ENCODE measurements around the gene NID1. TPM values are rescaled to one million over a fixed set of nuclear protein-coding genes. Genes with fewer than 3 reads are reported as not detected.

NID1 gene
- polyA plus RNA-seq, 2 donors = 3.9 to 11.6 TPM

DNA sequence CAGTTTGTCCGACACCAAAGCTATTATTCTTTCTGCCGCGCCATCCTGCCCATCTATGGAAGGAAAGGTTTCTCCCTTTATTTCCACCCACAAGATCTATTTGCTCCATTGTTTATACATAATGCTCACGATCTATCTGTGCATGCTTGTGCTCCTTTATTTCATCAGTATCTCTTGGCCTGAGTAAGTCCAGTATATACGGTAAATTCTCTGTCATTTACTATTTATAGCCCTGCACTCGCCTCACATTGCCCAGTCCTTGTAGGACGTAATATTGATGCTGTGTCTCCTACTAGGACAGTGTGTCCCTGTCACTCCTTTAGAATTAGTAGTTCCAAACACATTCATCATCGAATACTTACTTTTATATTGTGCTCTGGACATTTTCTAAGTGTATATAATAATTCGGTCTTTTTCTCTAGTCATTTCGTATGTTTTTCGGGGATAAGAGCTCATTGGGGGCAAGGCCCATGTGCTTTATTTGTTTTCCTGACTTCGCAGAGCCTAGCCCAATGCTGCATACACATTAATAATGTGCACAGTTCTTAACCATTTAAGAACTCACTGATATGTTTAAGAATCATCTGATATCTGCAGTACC lies 3.1 kb upstream of the NID1 start:
- Histone ChIP-seq H3K4me3 (ENCODE audit: low read depth in 1 of 2, low read length in 2 of 2) (no peak overlapping the region), H3K27me3 (ENCODE audit: control insufficient read depth in 1 of 2, insufficient read depth in 2 of 2, low read length in 2 of 2) (peaks cover 0 to 3% of the 10 kb centered on the region in 2 donors), H3K9me3 (ENCODE audit: control insufficient read depth in 2 of 2, insufficient read depth in 1 of 2, low read depth in 1 of 2, low read length in 1 of 2) (peaks cover 0 to 2% of the 10 kb centered on the region in 2 donors), H3K4me1 (ENCODE audit: control insufficient read depth in 2 of 2, insufficient read depth in 2 of 2, low read length in 1 of 2) (peaks cover 3% of the 10 kb centered on the region in 2 donors), H3K36me3 (ENCODE audit: control insufficient read depth in 2 of 2, insufficient read depth in 2 of 2, low read length in 1 of 2) (no peaks in the 10 kb centered on the region), H3K27ac (ENCODE audit: low read depth in 2 of 2, low read length in 1 of 2) (peak overlapping the region; percentile 16 to 61)
- 57 to 58% methylated on average over 12 of the region's 12 CpGs for WGBS, 2 donors

DNA sequence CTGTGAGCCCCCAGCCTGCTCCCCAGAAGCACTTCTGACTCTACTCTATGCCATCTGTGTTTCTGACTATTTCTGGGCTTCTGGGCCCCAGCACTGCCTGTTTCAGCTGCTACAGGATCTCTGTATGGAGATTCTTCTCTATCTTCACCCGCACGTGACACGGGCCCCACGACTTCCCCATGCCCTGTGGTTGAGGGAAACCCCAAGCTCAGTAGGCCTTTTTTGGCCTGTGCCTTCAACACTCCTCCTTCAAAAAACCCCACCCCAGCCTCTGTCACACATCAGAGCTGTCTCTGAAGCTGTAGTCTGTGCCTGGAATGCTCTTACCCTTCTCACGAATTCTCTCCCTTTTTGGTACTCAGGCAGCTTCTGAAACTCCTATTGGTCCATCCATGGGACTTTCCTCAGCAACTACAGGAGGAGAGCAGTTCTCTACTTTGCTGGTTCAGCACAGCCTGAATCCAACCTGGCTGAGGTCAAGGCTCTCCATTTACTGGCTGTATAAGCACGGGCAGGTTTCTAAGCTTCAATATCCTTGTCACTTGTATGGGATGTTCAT lies 2.0 kb upstream of the NID1 start:
- Histone ChIP-seq H3K9me3 (ENCODE audit: control insufficient read depth in 2 of 2, insufficient read depth in 1 of 2, low read depth in 1 of 2, low read length in 1 of 2) (peaks cover 0 to 2% of the 10 kb centered on the region in 2 donors), H3K4me3 (ENCODE audit: low read depth in 1 of 2, low read length in 2 of 2) (no peak overlapping the region), H3K27ac (ENCODE audit: low read depth in 2 of 2, low read length in 1 of 2) (peak overlapping the region; percentile 86 to 94), H3K27me3 (ENCODE audit: control insufficient read depth in 1 of 2, insufficient read depth in 2 of 2, low read length in 2 of 2) (peaks cover 0 to 3% of the 10 kb centered on the region in 2 donors), H3K36me3 (ENCODE audit: control insufficient read depth in 2 of 2, insufficient read depth in 2 of 2, low read length in 1 of 2) (no peaks in the 10 kb centered on the region), H3K4me1 (ENCODE audit: control insufficient read depth in 2 of 2, insufficient read depth in 2 of 2, low read length in 1 of 2) (peaks cover 3% of the 10 kb centered on the region in 2 donors)
- WGBS, 2 donors = 58 to 61% methylated on average over 6 of the region's 6 CpGs

DNA sequence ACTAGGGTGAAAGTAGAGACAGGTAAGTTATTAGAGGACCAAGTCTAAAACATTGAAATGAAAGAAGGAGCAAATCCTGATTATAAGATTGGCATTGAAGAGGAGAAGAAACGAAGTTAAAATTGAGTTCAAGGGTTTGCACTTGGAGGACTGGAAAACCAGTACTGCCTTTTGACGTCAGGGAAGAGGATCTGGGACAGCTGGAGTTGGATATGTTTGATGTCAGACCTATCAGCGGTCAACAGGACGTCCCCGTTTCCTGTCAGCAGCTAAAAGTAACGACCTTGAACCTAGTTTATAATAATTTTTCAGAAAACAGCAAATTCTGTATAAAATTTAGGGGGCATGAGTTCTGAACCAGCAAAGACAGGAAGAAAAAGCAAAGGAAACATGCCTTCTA lies 1.2 kb upstream of the NID1 start:
- Histone ChIP-seq H3K9me3 (ENCODE audit: control insufficient read depth in 2 of 2, insufficient read depth in 1 of 2, low read depth in 1 of 2, low read length in 1 of 2) (peaks cover 0 to 2% of the 10 kb centered on the region in 2 donors), H3K27me3 (ENCODE audit: control insufficient read depth in 1 of 2, insufficient read depth in 2 of 2, low read length in 2 of 2) (peaks cover 0 to 3% of the 10 kb centered on the region in 2 donors), H3K4me1 (ENCODE audit: control insufficient read depth in 2 of 2, insufficient read depth in 2 of 2, low read length in 1 of 2) (peaks cover 3% of the 10 kb centered on the region in 2 donors), H3K4me3 (ENCODE audit: low read depth in 1 of 2, low read length in 2 of 2) (peak overlapping the region in 1 of 2 donors; percentile 56), H3K36me3 (ENCODE audit: control insufficient read depth in 2 of 2, insufficient read depth in 2 of 2, low read length in 1 of 2) (no peaks in the 10 kb centered on the region), H3K27ac (ENCODE audit: low read depth in 2 of 2, low read length in 1 of 2) (peak overlapping the region; percentile 59 to 94)
- WGBS, 2 donors = 62 to 63% methylated on average over 6 of the region's 6 CpGs

DNA sequence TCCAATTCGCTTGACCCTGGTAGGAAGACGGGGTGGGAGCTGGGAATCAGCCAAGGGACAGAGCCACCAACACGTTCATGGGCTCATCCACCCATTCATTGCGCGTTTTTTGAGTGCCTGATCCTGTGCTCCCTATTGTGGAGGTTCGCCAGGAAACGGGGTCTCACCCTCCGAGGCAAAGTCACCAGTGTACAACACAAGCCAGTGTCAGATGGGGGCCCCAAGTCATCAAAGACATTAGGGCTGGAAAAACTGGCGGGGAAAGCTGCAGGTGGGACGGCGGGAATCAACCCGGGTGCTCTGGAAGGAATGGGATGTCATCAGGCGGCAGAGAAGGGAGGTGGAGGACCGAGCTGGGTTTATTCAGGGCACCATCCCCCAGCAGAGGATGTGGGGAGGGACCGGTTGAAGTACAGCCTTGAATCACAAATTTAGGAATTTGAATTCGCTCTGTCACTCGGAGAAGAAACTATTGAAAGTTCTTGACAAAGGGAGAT lies 667 bp upstream of the NID1 start:
- H3K4me1 ChIP-seq (ENCODE audit: control insufficient read depth in 2 of 2, insufficient read depth in 2 of 2, low read length in 1 of 2) = peaks cover 3% of the 10 kb centered on the region in 2 donors
- no peaks in the 10 kb centered on the region for H3K36me3 ChIP-seq (ENCODE audit: control insufficient read depth in 2 of 2, insufficient read depth in 2 of 2, low read length in 1 of 2)
- peak overlapping the region; percentile 92 to 94 for H3K27ac ChIP-seq (ENCODE audit: low read depth in 2 of 2, low read length in 1 of 2)
- H3K4me3 ChIP-seq (ENCODE audit: low read depth in 1 of 2, low read length in 2 of 2) = peak overlapping the region; percentile 56 to 65
- 35 to 40% methylated on average over 17 of the region's 17 CpGs for WGBS, 2 donors
- H3K27me3 ChIP-seq (ENCODE audit: control insufficient read depth in 1 of 2, insufficient read depth in 2 of 2, low read length in 2 of 2) = peaks cover 0 to 3% of the 10 kb centered on the region in 2 donors
- peaks cover 0 to under 1% of the 10 kb centered on the region in 2 donors for H3K9me3 ChIP-seq (ENCODE audit: control insufficient read depth in 2 of 2, insufficient read depth in 1 of 2, low read depth in 1 of 2, low read length in 1 of 2)

DNA sequence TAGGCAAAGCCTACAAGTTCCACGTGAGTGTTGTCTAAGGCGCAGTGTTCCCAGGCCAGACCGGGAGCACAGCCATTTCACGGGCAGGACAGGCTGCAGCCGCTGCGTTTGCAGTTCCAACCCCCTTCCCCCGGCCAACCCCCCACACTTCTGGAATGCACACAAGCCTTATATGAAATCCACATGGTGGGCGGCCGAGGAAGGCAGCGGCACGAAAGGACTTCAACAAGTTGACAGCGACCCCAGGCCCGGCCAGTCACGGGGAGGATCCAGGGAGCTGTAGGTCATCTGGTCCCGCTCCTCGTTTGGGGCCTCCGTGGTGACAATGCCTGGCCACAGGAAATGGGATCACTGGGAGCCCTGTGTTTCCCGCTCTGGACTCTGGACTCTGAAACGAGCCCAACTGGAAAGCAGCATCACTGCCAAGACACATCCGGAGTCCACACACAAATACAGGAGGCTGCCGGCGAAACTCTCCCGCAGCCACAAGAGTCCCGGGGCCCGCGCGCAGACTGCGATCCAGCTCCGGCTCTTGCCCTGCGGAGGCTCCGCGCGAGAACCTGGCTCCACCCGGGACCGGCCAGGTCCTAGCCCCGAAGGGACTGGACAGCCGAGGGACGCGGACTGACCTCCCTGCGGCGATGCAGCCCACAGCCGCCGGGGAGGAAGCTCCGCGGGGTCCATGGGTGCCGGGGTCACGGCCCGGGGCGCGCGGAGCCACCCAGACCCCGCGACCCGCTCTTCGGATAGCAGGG lies 794 bp downstream of the NID1 start:
- peak overlapping the region; percentile 91 to 94 for H3K27ac ChIP-seq (ENCODE audit: low read depth in 2 of 2, low read length in 1 of 2)
- no peaks in the 10 kb centered on the region for H3K36me3 ChIP-seq (ENCODE audit: control insufficient read depth in 2 of 2, insufficient read depth in 2 of 2, low read length in 1 of 2)
- H3K4me1 ChIP-seq (ENCODE audit: control insufficient read depth in 2 of 2, insufficient read depth in 2 of 2, low read length in 1 of 2) = peaks cover 3% of the 10 kb centered on the region in 2 donors
- H3K27me3 ChIP-seq (ENCODE audit: control insufficient read depth in 1 of 2, insufficient read depth in 2 of 2, low read length in 2 of 2) = peaks cover 0 to 3% of the 10 kb centered on the region in 2 donors
- no peaks in the 10 kb centered on the region for H3K9me3 ChIP-seq (ENCODE audit: control insufficient read depth in 2 of 2, insufficient read depth in 1 of 2, low read depth in 1 of 2, low read length in 1 of 2)
- peak overlapping the region; percentile 56 to 65 for H3K4me3 ChIP-seq (ENCODE audit: low read depth in 1 of 2, low read length in 2 of 2)
- WGBS, 2 donors = 5 to 10% methylated on average over 44 to 55 of the region's 55 CpGs

DNA sequence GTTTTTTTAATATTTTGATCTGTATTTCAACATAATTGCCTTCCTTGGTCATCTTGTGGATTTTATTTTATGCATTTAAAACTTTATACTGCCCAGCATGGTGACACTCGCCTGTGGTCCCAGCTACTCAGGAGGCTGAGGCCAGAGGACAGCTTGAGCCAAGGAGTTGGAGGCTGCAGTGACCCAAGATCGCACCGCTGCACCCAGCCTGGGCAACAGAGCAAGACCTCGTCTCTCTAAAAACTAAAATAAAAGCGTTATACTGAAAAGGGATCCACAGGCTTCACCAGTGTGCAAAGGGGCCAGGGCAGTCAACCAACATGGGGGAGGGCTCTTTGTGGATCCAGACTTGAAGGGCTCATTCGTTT lies 1.4 kb downstream of the NID1 start:
- H3K27me3 ChIP-seq (ENCODE audit: control insufficient read depth in 1 of 2, insufficient read depth in 2 of 2, low read length in 2 of 2) = peaks cover 0 to 3% of the 10 kb centered on the region in 2 donors
- peak overlapping the region; percentile 56 to 65 for H3K4me3 ChIP-seq (ENCODE audit: low read depth in 1 of 2, low read length in 2 of 2)
- WGBS, 2 donors = 52 to 60% methylated on average over 6 of the region's 6 CpGs
- peaks cover 3% of the 10 kb centered on the region in 2 donors for H3K4me1 ChIP-seq (ENCODE audit: control insufficient read depth in 2 of 2, insufficient read depth in 2 of 2, low read length in 1 of 2)
- H3K9me3 ChIP-seq (ENCODE audit: control insufficient read depth in 2 of 2, insufficient read depth in 1 of 2, low read depth in 1 of 2, low read length in 1 of 2) = no peaks in the 10 kb centered on the region
- H3K27ac ChIP-seq (ENCODE audit: low read depth in 2 of 2, low read length in 1 of 2) = peak overlapping the region; percentile 91 to 94
- no peaks in the 10 kb centered on the region for H3K36me3 ChIP-seq (ENCODE audit: control insufficient read depth in 2 of 2, insufficient read depth in 2 of 2, low read length in 1 of 2)

DNA sequence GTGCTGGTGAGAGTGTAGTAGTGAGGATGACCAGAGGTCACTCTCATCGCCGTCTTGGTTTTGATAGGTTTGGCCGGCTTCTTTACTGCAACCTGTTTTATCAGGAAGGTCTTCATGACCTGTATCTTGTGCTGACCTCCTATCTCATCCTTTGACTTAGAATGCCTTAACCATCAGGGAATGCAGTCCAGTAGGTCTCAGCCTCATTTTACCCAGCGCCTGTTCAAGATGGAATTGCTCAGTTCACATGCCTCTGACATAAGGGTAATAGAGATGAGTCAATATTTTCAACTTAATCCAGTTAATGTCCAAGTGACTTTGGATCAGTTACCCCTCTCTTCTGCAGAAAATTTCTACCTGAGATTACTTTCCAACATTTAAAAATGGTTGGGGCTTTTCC lies 4.6 kb downstream of the NID1 start:
- H3K4me1 ChIP-seq (ENCODE audit: control insufficient read depth in 2 of 2, insufficient read depth in 2 of 2, low read length in 1 of 2) = peaks cover 3% of the 10 kb centered on the region in 2 donors
- 90 to 96% methylated on average over 4 of the region's 4 CpGs for WGBS, 2 donors
- no peaks in the 10 kb centered on the region for H3K9me3 ChIP-seq (ENCODE audit: control insufficient read depth in 2 of 2, insufficient read depth in 1 of 2, low read depth in 1 of 2, low read length in 1 of 2)
- peak overlapping the region in 1 of 2 donors; percentile 49 for H3K27ac ChIP-seq (ENCODE audit: low read depth in 2 of 2, low read length in 1 of 2)
- H3K36me3 ChIP-seq (ENCODE audit: control insufficient read depth in 2 of 2, insufficient read depth in 2 of 2, low read length in 1 of 2) = no peaks in the 10 kb centered on the region
- H3K4me3 ChIP-seq (ENCODE audit: low read depth in 1 of 2, low read length in 2 of 2) = no peak overlapping the region
- peaks cover 0 to 3% of the 10 kb centered on the region in 2 donors for H3K27me3 ChIP-seq (ENCODE audit: control insufficient read depth in 1 of 2, insufficient read depth in 2 of 2, low read length in 2 of 2)

DNA sequence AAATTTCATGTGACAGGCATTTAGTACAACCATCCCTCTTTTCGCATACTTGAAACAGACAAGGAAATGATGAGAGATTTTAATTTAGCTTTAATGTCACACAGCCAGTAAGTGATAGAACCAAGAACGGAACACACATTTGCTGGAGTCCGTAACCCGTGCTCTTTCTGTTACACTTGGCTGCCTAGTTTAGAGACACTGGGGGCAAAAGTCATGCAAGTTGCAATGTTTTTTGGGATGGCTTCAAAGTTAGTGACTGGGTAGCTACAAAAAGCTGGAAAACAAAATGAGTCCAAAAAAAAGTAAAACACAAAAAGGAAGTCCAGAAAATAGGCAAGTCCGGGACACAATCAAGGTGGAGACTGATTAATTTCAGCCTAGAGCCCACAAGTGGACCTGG lies 5.9 kb downstream of the NID1 start:
- H3K4me3 ChIP-seq (ENCODE audit: low read depth in 1 of 2, low read length in 2 of 2) = no peak overlapping the region

DNA sequence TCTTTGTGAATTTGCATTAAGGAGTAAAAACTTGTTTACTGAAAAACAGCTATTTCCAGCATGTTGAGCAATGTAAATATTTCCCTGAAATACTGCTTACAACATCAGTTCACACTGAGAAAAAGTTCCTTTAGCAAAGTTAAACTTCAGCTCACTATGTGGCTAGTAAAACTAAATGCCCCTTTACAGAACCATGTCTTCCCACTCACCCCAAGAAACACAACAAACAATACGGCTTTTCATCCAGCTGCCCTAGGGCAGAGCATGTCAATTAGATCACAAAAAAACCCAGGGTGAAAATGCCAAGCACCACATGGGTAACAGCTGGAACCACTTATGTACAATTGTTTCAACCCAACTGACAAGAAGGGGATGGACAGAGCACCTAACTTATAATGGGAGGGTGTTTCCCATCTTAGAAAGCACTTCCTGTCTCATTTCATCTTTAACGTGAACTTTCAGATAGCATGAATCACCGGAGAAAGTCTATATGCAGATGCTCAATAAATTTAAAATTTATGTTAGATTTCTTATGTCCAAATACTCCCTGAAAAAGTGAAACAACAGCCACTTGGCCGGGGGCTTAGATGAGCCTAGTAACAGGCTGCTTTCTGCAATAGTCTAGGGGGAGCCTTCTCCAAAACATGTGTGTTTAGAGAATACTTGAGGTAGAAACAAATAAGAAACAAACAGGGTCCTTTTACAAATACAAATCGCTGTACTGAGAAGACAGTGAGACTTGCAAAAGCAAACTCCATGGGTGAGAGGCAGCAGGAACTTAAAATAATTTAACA lies 6.6 kb downstream of the NID1 start:
- no peak overlapping the region for H3K27ac ChIP-seq (ENCODE audit: low read depth in 2 of 2, low read length in 1 of 2)
- H3K4me3 ChIP-seq (ENCODE audit: low read depth in 1 of 2, low read length in 2 of 2) = peak overlapping the region in 1 of 2 donors; percentile 3
- no peaks in the 10 kb centered on the region for H3K27me3 ChIP-seq (ENCODE audit: control insufficient read depth in 1 of 2, insufficient read depth in 2 of 2, low read length in 2 of 2)
- H3K36me3 ChIP-seq (ENCODE audit: control insufficient read depth in 2 of 2, insufficient read depth in 2 of 2, low read length in 1 of 2) = no peaks in the 10 kb centered on the region
- 32 to 42% methylated on average over 5 of the region's 5 CpGs for WGBS, 2 donors
- H3K4me1 ChIP-seq (ENCODE audit: control insufficient read depth in 2 of 2, insufficient read depth in 2 of 2, low read length in 1 of 2) = no peaks in the 10 kb centered on the region
- no peaks in the 10 kb centered on the region for H3K9me3 ChIP-seq (ENCODE audit: control insufficient read depth in 2 of 2, insufficient read depth in 1 of 2, low read depth in 1 of 2, low read length in 1 of 2)

More for the DNA sequence above, 5.9 kb downstream of the NID1 start:
- H3K36me3 ChIP-seq (ENCODE audit: control insufficient read depth in 2 of 2, insufficient read depth in 2 of 2, low read length in 1 of 2) = no peaks in the 10 kb centered on the region
- no peaks in the 10 kb centered on the region for H3K27me3 ChIP-seq (ENCODE audit: control insufficient read depth in 1 of 2, insufficient read depth in 2 of 2, low read length in 2 of 2)
- WGBS, 2 donors = 62 to 70% methylated on average over 5 of the region's 5 CpGs
- no peak overlapping the region for H3K27ac ChIP-seq (ENCODE audit: low read depth in 2 of 2, low read length in 1 of 2)
- H3K9me3 ChIP-seq (ENCODE audit: control insufficient read depth in 2 of 2, insufficient read depth in 1 of 2, low read depth in 1 of 2, low read length in 1 of 2) = no peaks in the 10 kb centered on the region
- H3K4me1 ChIP-seq (ENCODE audit: control insufficient read depth in 2 of 2, insufficient read depth in 2 of 2, low read length in 1 of 2) = peaks cover 0 to 2% of the 10 kb centered on the region in 2 donors

All from esophagus (tissue), 2 donors.